ENCODE data around the gene BMS1. TPM values are rescaled to one million over a fixed set of nuclear protein-coding genes. Genes with fewer than 3 reads are reported as not detected.

BMS1 gene
- total and polyA plus RNA-seq, 2 of the 8 experiments (the other 6 are each of a cell fraction or from before 2014, with no cell fraction given): 3.7 to 34.6 TPM

DNA sequence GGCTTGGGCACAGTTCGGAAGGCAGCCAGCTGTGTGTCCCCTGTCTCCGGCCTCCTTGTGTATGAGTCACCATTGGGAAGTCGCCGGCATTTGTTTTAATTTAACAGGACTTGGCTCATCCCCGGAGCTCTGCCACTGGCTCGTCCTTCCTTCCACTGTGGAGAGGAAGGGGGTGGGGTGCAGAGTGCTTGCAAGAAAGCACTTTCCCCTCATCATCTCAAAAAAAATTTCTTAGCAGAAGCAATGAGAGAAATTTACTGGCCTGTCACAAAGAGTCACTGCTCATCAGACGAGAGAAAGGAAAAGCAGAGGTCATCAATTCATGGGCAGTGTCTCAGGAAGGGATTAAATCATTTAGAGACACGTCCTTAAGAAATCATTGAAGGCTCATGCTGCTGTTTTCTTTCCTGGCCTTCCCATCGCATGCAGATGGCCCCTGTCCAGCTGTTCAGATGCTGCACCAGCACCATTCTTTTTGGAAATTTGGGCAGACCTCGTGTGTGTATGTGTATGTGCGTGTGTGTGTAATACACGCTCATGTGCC lies 93.3 kb downstream of the BMS1 start (continued):
- TF ChIP-seq, protein P1, sequence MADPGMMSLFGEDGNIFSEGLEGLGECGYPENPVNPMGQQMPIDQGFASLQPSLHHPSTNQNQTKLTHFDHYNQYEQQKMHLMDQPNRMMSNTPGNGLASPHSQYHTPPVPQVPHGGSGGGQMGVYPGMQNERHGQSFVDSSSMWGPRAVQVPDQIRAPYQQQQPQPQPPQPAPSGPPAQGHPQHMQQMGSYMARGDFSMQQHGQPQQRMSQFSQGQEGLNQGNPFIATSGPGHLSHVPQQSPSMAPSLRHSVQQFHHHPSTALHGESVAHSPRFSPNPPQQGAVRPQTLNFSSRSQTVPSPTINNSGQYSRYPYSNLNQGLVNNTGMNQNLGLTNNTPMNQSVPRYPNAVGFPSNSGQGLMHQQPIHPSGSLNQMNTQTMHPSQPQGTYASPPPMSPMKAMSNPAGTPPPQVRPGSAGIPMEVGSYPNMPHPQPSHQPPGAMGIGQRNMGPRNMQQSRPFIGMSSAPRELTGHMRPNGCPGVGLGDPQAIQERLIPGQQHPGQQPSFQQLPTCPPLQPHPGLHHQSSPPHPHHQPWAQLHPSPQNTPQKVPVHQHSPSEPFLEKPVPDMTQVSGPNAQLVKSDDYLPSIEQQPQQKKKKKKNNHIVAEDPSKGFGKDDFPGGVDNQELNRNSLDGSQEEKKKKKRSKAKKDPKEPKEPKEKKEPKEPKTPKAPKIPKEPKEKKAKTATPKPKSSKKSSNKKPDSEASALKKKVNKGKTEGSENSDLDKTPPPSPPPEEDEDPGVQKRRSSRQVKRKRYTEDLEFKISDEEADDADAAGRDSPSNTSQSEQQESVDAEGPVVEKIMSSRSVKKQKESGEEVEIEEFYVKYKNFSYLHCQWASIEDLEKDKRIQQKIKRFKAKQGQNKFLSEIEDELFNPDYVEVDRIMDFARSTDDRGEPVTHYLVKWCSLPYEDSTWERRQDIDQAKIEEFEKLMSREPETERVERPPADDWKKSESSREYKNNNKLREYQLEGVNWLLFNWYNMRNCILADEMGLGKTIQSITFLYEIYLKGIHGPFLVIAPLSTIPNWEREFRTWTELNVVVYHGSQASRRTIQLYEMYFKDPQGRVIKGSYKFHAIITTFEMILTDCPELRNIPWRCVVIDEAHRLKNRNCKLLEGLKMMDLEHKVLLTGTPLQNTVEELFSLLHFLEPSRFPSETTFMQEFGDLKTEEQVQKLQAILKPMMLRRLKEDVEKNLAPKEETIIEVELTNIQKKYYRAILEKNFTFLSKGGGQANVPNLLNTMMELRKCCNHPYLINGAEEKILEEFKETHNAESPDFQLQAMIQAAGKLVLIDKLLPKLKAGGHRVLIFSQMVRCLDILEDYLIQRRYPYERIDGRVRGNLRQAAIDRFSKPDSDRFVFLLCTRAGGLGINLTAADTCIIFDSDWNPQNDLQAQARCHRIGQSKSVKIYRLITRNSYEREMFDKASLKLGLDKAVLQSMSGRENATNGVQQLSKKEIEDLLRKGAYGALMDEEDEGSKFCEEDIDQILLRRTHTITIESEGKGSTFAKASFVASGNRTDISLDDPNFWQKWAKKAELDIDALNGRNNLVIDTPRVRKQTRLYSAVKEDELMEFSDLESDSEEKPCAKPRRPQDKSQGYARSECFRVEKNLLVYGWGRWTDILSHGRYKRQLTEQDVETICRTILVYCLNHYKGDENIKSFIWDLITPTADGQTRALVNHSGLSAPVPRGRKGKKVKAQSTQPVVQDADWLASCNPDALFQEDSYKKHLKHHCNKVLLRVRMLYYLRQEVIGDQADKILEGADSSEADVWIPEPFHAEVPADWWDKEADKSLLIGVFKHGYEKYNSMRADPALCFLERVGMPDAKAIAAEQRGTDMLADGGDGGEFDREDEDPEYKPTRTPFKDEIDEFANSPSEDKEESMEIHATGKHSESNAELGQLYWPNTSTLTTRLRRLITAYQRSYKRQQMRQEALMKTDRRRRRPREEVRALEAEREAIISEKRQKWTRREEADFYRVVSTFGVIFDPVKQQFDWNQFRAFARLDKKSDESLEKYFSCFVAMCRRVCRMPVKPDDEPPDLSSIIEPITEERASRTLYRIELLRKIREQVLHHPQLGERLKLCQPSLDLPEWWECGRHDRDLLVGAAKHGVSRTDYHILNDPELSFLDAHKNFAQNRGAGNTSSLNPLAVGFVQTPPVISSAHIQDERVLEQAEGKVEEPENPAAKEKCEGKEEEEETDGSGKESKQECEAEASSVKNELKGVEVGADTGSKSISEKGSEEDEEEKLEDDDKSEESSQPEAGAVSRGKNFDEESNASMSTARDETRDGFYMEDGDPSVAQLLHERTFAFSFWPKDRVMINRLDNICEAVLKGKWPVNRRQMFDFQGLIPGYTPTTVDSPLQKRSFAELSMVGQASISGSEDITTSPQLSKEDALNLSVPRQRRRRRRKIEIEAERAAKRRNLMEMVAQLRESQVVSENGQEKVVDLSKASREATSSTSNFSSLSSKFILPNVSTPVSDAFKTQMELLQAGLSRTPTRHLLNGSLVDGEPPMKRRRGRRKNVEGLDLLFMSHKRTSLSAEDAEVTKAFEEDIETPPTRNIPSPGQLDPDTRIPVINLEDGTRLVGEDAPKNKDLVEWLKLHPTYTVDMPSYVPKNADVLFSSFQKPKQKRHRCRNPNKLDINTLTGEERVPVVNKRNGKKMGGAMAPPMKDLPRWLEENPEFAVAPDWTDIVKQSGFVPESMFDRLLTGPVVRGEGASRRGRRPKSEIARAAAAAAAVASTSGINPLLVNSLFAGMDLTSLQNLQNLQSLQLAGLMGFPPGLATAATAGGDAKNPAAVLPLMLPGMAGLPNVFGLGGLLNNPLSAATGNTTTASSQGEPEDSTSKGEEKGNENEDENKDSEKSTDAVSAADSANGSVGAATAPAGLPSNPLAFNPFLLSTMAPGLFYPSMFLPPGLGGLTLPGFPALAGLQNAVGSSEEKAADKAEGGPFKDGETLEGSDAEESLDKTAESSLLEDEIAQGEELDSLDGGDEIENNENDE (IDR thresholded peaks at IDR 0.05; ENCODE audit: insufficient replicate concordance, low read length): no peak
- TF ChIP-seq, protein P2, sequence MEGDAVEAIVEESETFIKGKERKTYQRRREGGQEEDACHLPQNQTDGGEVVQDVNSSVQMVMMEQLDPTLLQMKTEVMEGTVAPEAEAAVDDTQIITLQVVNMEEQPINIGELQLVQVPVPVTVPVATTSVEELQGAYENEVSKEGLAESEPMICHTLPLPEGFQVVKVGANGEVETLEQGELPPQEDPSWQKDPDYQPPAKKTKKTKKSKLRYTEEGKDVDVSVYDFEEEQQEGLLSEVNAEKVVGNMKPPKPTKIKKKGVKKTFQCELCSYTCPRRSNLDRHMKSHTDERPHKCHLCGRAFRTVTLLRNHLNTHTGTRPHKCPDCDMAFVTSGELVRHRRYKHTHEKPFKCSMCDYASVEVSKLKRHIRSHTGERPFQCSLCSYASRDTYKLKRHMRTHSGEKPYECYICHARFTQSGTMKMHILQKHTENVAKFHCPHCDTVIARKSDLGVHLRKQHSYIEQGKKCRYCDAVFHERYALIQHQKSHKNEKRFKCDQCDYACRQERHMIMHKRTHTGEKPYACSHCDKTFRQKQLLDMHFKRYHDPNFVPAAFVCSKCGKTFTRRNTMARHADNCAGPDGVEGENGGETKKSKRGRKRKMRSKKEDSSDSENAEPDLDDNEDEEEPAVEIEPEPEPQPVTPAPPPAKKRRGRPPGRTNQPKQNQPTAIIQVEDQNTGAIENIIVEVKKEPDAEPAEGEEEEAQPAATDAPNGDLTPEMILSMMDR (IDR thresholded peaks at IDR 0.05; ENCODE audit: control extremely low read depth in 1 of 3, insufficient read depth in 1 of 3, low read depth in 1 of 3, low read length in 3 of 3): no peak
- TF ChIP-seq CHD2 (IDR thresholded peaks at IDR 0.05; ENCODE audit: low read length) (no peak), POU5F1 (IDR thresholded peaks at IDR 0.05; ENCODE audit: low read depth, low read length) (no peak), KDM5A (IDR thresholded peaks at IDR 0.05; ENCODE audit: low read length) (no peak), CBX8 (IDR thresholded peaks at IDR 0.05; ENCODE audit: borderline replicate concordance, low read depth, low read length) (no peak)
- TF ChIP-seq, protein P3, sequence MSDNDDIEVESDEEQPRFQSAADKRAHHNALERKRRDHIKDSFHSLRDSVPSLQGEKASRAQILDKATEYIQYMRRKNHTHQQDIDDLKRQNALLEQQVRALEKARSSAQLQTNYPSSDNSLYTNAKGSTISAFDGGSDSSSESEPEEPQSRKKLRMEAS (IDR thresholded peaks at IDR 0.05): no peak
- TF ChIP-seq, protein P4, sequence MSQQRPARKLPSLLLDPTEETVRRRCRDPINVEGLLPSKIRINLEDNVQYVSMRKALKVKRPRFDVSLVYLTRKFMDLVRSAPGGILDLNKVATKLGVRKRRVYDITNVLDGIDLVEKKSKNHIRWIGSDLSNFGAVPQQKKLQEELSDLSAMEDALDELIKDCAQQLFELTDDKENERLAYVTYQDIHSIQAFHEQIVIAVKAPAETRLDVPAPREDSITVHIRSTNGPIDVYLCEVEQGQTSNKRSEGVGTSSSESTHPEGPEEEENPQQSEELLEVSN (IDR thresholded peaks at IDR 0.05): no peak
